Measurements from ENCODE around the gene MARK3.

MARK3 gene

DNA sequence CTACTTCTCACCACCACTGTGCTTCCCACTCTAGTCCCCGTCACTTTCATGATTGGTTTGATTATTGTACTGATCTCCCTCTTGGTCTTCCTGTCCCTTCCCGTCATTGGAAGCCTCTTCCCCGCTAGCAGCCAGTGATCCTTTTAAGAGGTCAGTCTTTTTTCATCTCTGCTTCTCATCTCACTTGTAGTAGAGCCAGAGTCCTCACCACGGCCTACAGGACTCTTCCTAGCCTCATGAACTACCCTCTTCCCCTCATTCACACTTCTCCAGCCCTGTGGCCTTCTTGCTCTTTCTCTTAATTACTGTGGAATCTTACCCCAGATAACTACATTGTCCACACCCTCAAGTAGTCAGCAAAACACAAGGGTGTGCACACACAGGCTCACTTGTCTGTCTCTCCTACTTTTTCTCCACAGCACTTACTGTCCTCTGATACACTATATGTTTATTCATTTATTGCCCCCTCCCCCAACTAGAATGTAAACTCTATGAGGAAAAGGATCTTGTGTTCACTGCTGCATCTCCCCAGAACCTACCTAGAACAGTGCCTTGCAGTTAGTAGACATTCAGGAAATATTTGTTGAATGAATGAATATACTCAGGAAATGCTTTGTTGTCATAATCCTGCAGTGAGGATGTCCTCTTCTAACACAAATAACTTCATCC is 71.1 kb downstream of the MARK3 start:
- TF ChIP-seq, protein P1, sequence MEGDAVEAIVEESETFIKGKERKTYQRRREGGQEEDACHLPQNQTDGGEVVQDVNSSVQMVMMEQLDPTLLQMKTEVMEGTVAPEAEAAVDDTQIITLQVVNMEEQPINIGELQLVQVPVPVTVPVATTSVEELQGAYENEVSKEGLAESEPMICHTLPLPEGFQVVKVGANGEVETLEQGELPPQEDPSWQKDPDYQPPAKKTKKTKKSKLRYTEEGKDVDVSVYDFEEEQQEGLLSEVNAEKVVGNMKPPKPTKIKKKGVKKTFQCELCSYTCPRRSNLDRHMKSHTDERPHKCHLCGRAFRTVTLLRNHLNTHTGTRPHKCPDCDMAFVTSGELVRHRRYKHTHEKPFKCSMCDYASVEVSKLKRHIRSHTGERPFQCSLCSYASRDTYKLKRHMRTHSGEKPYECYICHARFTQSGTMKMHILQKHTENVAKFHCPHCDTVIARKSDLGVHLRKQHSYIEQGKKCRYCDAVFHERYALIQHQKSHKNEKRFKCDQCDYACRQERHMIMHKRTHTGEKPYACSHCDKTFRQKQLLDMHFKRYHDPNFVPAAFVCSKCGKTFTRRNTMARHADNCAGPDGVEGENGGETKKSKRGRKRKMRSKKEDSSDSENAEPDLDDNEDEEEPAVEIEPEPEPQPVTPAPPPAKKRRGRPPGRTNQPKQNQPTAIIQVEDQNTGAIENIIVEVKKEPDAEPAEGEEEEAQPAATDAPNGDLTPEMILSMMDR (IDR thresholded peaks at IDR 0.05; ENCODE audit: borderline replicate concordance, extremely low read depth, low read length, poor library complexity, severe bottlenecking): no peak
- no peak for TF ChIP-seq EZH2 (IDR thresholded peaks at IDR 0.05; ENCODE audit: borderline replicate concordance, low read depth, low read length, severe bottlenecking)
- peaks cover 35% of the 10 kb centered on the region for H3K36me3 ChIP-seq (ENCODE audit: insufficient read depth, low read length)
- H4K20me1 ChIP-seq (ENCODE audit: insufficient read depth, low read length): peaks cover 9% of the 10 kb centered on the region; the same call in 1 of the 2 replicates
- H3K4me1 ChIP-seq (ENCODE audit: insufficient read depth, low read length): no peaks in the 10 kb centered on the region
- ATAC-seq (ENCODE audit: insufficient read depth, low read depth) (no peak), DNase-seq (no peak)
- H3K27me3 ChIP-seq (ENCODE audit: insufficient read depth, low read length, poor library complexity): no peaks in the 10 kb centered on the region
- no peaks in the 10 kb centered on the region for H3K9me3 ChIP-seq (ENCODE audit: insufficient read depth, low read length, severe bottlenecking)
- no peak overlapping the region for H2AFZ ChIP-seq (ENCODE audit: low read depth, low read length)
- H3K27ac ChIP-seq (ENCODE audit: low read length): no peak overlapping the region
- H3K4me2 ChIP-seq (ENCODE audit: insufficient read depth, low read length): no peak overlapping the region
- peaks cover 15% of the 10 kb centered on the region for H3K79me2 ChIP-seq (ENCODE audit: insufficient read depth, low read length)
- H3K9ac ChIP-seq (ENCODE audit: low read depth, low read length): no peak overlapping the region
- H3K4me3 ChIP-seq (ENCODE audit: low read depth in 1 of 2, low read length in 2 of 2): no peak overlapping the region

DNA sequence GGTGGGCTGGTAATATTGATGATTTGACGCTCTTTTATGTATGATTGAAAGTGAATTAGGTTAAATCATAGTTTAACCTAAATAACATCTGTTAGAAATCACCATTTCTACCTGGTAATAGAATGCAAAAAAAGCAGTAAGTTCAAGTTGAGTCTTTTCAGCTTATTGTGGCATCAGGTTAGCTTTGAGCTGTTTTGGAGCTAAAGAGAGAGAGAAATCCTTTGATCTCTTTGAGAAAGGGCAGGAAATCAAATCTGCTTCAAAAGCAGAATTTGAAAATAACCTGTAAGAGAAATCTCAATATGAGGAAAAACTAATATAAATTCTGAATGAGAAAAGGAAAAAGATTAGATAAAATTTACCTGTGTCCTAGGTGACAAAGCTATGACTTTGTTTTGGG is 75.2 kb downstream of the MARK3 start:
- DNase-seq: no peak
- Histone ChIP-seq H3K4me3 (ENCODE audit: low read depth in 1 of 2, low read length in 2 of 2) (no peak overlapping the region), H3K4me2 (ENCODE audit: insufficient read depth, low read length) (no peak overlapping the region), H2AFZ (ENCODE audit: low read depth, low read length) (no peak overlapping the region), H3K27me3 (ENCODE audit: insufficient read depth, low read length, poor library complexity) (no peaks in the 10 kb centered on the region), H3K4me1 (ENCODE audit: insufficient read depth, low read length) (no peaks in the 10 kb centered on the region), H3K9me3 (ENCODE audit: insufficient read depth, low read length, severe bottlenecking) (no peaks in the 10 kb centered on the region), H3K36me3 (ENCODE audit: insufficient read depth, low read length) (peaks cover 55% of the 10 kb centered on the region), H3K79me2 (ENCODE audit: insufficient read depth, low read length) (peaks cover 6% of the 10 kb centered on the region; the same call in 1 of the 2 replicates), H3K27ac (ENCODE audit: low read length) (no peak overlapping the region), H3K9ac (ENCODE audit: low read depth, low read length) (no peak overlapping the region), H4K20me1 (ENCODE audit: insufficient read depth, low read length) (0 out of 2 replicates have a peak, but pooled peaks cover 4% of the 10 kb centered on the region)
- TF ChIP-seq, protein P1 (IDR thresholded peaks at IDR 0.05; ENCODE audit: borderline replicate concordance, extremely low read depth, low read length, poor library complexity, severe bottlenecking): no peak
- no peak for TF ChIP-seq EZH2 (IDR thresholded peaks at IDR 0.05; ENCODE audit: borderline replicate concordance, low read depth, low read length, severe bottlenecking)
- no peak for ATAC-seq (ENCODE audit: insufficient read depth, low read depth)

DNA sequence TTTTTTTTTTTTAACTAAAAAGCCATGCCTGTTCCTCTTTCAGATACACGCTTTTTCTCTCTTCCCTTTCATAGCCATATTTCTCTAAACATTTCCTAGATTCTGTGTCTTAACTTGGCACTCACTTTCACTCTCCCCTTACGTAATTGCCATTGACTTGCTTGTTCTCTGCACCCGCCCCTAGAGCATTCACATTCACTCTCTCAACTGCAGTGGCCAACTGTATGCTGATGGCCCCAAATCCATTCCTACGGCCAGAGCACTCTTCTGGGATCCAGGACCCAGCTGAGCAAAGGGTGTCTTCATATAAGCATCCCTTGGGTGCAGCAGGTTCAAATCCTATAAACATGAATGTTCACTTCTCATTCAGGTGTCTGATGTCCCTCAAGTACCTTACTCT is 77.9 kb downstream of the MARK3 start:
- H3K27ac ChIP-seq (ENCODE audit: low read length): no peak overlapping the region
- TF ChIP-seq EZH2 (IDR thresholded peaks at IDR 0.05; ENCODE audit: borderline replicate concordance, low read depth, low read length, severe bottlenecking): no peak
- TF ChIP-seq, protein P1 (IDR thresholded peaks at IDR 0.05; ENCODE audit: borderline replicate concordance, extremely low read depth, low read length, poor library complexity, severe bottlenecking): no peak
- H3K36me3 ChIP-seq (ENCODE audit: insufficient read depth, low read length): peaks cover 68% of the 10 kb centered on the region
- DNase-seq (no peak), ATAC-seq (ENCODE audit: insufficient read depth, low read depth) (no peak)
- H2AFZ ChIP-seq (ENCODE audit: low read depth, low read length): no peak overlapping the region
- no peaks in the 10 kb centered on the region for H3K4me1 ChIP-seq (ENCODE audit: insufficient read depth, low read length)
- H3K9me3 ChIP-seq (ENCODE audit: insufficient read depth, low read length, severe bottlenecking): no peaks in the 10 kb centered on the region
- no peak overlapping the region for H3K9ac ChIP-seq (ENCODE audit: low read depth, low read length)
- no peak overlapping the region for H3K4me3 ChIP-seq (ENCODE audit: low read depth in 1 of 2, low read length in 2 of 2)
- no peaks in the 10 kb centered on the region for H3K27me3 ChIP-seq (ENCODE audit: insufficient read depth, low read length, poor library complexity)
- no peak overlapping the region for H3K4me2 ChIP-seq (ENCODE audit: insufficient read depth, low read length)
- H3K79me2 ChIP-seq (ENCODE audit: insufficient read depth, low read length): no peaks in the 10 kb centered on the region; the same call in 1 of the 2 replicates
- no peaks in the 10 kb centered on the region for H4K20me1 ChIP-seq (ENCODE audit: insufficient read depth, low read length)

All from DND-41 (cell line).